Thyroid gland (tissue), 4 donors: ENCODE results near the gene ZNF418. TPM values are rescaled to one million over a fixed set of nuclear protein-coding genes. Genes with fewer than 3 reads are reported as not detected.

ENCODE experiments used
- DNase-seq, 2 donors: peaks; one replicate each; pipeline ENCODE4 v3.0.0-alpha.2; 2019
- H3K27ac ChIP-seq, 3 donors: fragments of 200-600 bp; sonication (generic); 1 replicate in 2 of 3; 2 replicates in 1 of 3; pipeline ENCODE4 v1.5.1; 2016 to 2019; ENCODE audit warnings: mild to moderate bottlenecking in 1 of 3, moderate library complexity in 1 of 3
- H3K27me3 ChIP-seq: fragments of 200-600 bp; sonication (generic); one replicate; pipeline ENCODE4 v1.5.1; 2019
- H3K36me3 ChIP-seq, 2 donors: fragments of 200-600 bp; sonication (generic); one replicate each; pipeline ENCODE4 v1.5.1; 2016 to 2019
- H3K4me1 ChIP-seq, 2 donors: fragments of 200-600 bp; sonication (generic); one replicate each; pipeline ENCODE4 v1.5.1; 2017 to 2019
- H3K4me3 ChIP-seq, 3 donors: fragments of 200-600 bp; sonication (generic); replicated peaks in 1 of 3; 1 replicate in 2 of 3; 2 replicates in 1 of 3; pipeline ENCODE4 v1.5.1; 2016; ENCODE audit warnings: mild to moderate bottlenecking in 1 of 3
- H3K9me3 ChIP-seq: fragments of 200-600 bp; sonication (generic); one replicate; pipeline ENCODE4 v1.5.1; 2017
- CTCF ChIP-seq, 6 experiments: fragments of 200-600 bp in 3 of 6; fragments of 450-650 bp in 3 of 6; sonication (generic) in 3 of 6; IDR thresholded peaks; one replicate each; pipeline ENCODE4 v1.5.1; 2016 to 2019; ENCODE audit warnings: antibody characterized with exemption in 6 of 6, mild to moderate bottlenecking in 2 of 6, inconsistent platforms in 1 of 6, moderate library complexity in 1 of 6
- POLR2A ChIP-seq, 2 donors: fragments of 450-650 bp; IDR thresholded peaks; one replicate each; pipeline ENCODE4 v1.6.1; 2017; ENCODE audit warnings: antibody characterized with exemption in 2 of 2, mild to moderate bottlenecking in 2 of 2, moderate library complexity in 1 of 2
- WGBS, 2 donors: methylation state at CpG; one replicate each; pipeline ENCODE4 v1.1.5; 2017; 5-methylcytosine and 5-hydroxymethylcytosine counted together
- intact Hi-C: fragments of 100-400 bp; cut with DNase I; formaldehyde crosslinking; loops from one replicate; pipeline ENCODE4 v1.15.1; 2023
- total RNA-seq, 4 donors: library from RNA; depleted of rRNA; stranded (reverse); fragments of >200 nt; gene quantifications; one replicate each; pipeline ENCODE4 v1.2.3, GENCODE V29; 2016

The ZNF418 gene
- total RNA-seq = 10 to 100 TPM in 3 of 4 donors, 1 to 10 TPM in 1; 9.3 to 17.2 (median 11.7) TPM

DNA sequence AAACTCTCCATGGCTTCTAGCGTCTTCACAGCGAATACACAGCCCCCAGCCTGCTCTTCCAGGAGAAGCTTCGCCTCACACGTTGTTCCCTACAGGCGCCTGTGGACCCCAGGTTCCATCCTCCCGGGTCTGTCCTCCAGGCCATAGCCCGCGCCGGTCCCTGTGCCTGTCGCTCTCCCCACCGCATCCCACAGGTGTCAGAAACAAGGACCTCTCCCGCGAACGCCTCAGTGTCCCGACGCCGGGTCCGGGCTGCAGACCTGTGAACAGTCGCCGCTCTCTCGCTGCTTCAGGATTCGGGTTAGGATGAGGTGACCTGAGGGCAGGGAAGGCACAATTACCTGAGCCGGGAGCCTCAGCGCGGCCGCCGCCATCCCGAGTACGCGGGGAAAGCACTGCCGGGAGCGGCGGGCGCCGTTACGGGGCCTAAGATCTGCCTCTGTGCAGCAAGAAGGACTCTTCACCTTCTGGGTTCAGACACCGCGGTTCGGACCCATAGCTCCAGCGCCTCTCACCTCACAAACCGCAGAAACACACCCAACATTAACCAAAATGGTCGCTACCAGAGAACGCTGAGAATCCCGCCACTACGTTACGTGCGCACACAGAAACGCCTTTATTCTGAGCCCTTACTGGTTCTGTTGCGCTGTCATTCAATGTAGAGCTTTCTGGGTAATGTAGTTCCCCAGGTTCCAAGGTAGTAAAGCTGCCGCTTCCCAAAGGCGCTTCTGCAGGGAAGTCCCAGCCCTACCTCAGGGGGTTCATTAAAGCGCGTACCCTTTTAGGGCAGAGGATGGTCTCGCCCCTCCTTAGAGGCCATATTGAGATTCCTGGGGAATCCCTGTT, at the start of gene ZNF418:
Gene ZNF418 (minus strand): TSS at position 583 of the 846 bp plus-strand sequence. CDS start 1,580 bp downstream, outside the sequence.
- DNase-seq = peak; percentile 68 to 72
- H3K4me3 ChIP-seq = peak within 1 kb of the TSS; percentile 2 to 83 (median 60)
- H3K36me3 ChIP-seq = peaks cover 0 to 6% of the 10 kb centered on the region in 2 donors
- 2 to 5% methylated on average over 14 to 52 of the region's 54 CpGs for WGBS, 2 donors
- peak in 1 of 2 donors; percentile 38 for TF ChIP-seq POLR2A (IDR thresholded peaks at IDR 0.05)
- TF ChIP-seq CTCF (IDR thresholded peaks at IDR 0.05) = no peak
- peaks cover 11 to 12% of the 10 kb centered on the region in 2 donors for H3K4me1 ChIP-seq
- H3K27ac ChIP-seq = peak within 1 kb of the TSS; percentile 10 to 72 (median 56)
- H3K9me3 ChIP-seq = no peaks in the 10 kb centered on the region
- intact Hi-C loops = no loop called here
- no peaks in the 10 kb centered on the region for H3K27me3 ChIP-seq

DNA sequence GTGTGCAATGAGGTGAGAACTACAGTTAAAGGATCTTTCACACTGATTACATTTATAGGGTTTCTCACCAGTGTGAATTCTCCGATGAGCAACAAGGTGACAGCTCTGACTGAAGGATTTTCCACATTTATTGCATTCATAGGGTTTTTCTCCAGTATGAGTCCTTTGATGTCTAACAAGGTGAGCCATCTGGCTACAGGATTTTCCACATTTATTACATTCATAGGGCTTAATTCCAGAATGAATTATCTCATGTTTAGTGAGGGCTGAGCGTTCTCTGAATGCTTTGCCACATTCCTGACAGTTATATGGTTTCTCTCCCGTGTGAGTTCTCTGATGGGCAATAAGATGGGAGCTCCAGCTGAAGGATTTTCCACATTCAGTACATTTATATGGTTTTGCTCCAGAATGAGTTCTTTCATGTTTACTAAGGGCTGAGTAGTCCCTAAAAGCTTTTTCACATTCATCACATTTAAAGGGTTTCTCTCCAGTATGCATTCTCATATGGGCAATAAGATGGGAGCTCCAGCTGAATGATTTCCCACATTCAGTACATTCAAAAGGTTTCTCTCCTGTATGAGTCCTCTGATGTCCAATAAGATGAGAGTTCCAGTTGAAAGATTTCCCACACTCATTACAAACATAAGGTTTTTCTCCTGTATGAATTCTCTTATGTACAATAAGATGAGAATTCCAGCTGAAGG, 43.5 kb upstream of the ZNF418 start:
- 97 to 98% methylated on average over 3 of the region's 3 CpGs for WGBS, 2 donors
- intact Hi-C loops = loop anchor here (10.0 kb wide), 1 partner anchor 504 kb away; the partner anchor contains the start of gene ZNF772
- H3K9me3 ChIP-seq = peaks cover 26% of the 10 kb centered on the region
- H3K36me3 ChIP-seq = peaks cover 56 to 61% of the 10 kb centered on the region in 2 donors
- no peak overlapping the region for H3K4me3 ChIP-seq
- H3K27ac ChIP-seq = no peak overlapping the region
- H3K27me3 ChIP-seq = no peaks in the 10 kb centered on the region
- TF ChIP-seq CTCF (IDR thresholded peaks at IDR 0.05) (no peak), POLR2A (IDR thresholded peaks at IDR 0.05) (no peak)
- DNase-seq = no peak
- H3K4me1 ChIP-seq = no peaks in the 10 kb centered on the region

DNA sequence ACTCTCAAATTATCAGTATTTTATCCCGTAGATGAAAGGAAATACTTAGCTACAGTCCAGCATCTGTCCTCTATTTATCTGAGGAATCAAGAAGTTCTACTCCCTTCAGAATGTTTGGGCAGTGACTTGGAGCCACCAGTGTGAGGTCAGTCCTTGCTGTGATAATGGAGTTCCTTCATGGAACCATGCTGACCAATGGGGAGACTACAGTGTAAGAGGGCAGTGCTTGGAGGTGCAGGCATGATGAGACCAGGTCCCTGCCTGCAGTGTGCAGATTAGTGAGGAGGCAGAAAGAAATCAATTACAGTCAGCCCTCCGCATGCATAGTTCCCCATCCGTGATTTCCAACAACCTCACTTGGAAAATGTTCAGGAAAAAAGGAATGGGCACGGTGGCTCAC, 39.2 kb upstream of the ZNF418 start, which contains the start of gene C19orf18:
Gene C19orf18 (minus strand): TSS at position 101 of the 400 bp plus-strand sequence. CDS start 102 bp downstream, outside the sequence.
- H3K27me3 ChIP-seq = no peaks in the 10 kb centered on the region
- no peak for DNase-seq
- H3K27ac ChIP-seq = no peak within 1 kb of the TSS
- TF ChIP-seq POLR2A (IDR thresholded peaks at IDR 0.05) = no peak
- TF ChIP-seq CTCF (IDR thresholded peaks at IDR 0.05) = no peak
- H3K36me3 ChIP-seq = peaks cover 13 to 18% of the 10 kb centered on the region in 2 donors
- peaks cover 17% of the 10 kb centered on the region for H3K9me3 ChIP-seq
- 86 to 88% methylated on average over 4 of the region's 4 CpGs for WGBS, 2 donors
- intact Hi-C loops = loop anchor here (10.0 kb wide), 1 partner anchor 500 kb away; the partner anchor contains the start of gene ZNF772
- H3K4me3 ChIP-seq = no peak within 1 kb of the TSS
- no peaks in the 10 kb centered on the region for H3K4me1 ChIP-seq

DNA sequence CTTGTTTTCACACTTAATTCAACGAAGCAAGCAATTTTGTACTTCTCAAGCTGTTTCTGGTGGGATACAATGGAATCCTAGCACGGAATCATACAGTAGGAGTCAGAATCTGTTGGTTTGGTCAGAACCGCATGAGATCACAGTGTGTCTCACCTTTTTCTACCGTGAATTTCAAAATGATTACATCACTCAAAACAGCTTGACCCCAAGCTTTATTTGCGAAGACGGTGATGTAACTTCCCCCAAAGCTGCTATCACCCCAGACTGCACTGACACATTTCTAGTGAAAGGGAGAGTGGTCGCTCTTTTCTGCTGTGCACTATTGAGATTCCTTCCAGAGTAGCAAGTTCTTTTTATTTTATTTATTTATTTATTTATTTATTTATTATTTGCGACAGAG, 29.6 kb upstream of the ZNF418 start:
- H3K4me1 ChIP-seq = no peaks in the 10 kb centered on the region
- no peak for DNase-seq
- H3K4me3 ChIP-seq = no peak overlapping the region
- H3K36me3 ChIP-seq = no peaks in the 10 kb centered on the region
- no peak overlapping the region for H3K27ac ChIP-seq
- TF ChIP-seq POLR2A (IDR thresholded peaks at IDR 0.05) = no peak
- TF ChIP-seq CTCF (IDR thresholded peaks at IDR 0.05) = no peak
- no peaks in the 10 kb centered on the region for H3K27me3 ChIP-seq
- intact Hi-C loops = no loop called here
- H3K9me3 ChIP-seq = no peaks in the 10 kb centered on the region
- 84 to 94% methylated on average over 8 of the region's 8 CpGs for WGBS, 2 donors
